Hepatocyte (in vitro differentiated cells): Measurements from ENCODE around the gene SHISA7.
"Not testable (repeated sequence)": the region's sequence is repeated elsewhere in the genome, so short reads cannot be mapped to it uniquely, and the experiment has no call there.

Experiments
- EZH2 ChIP-seq: fragments of 200-600 bp; sonication (generic); IDR thresholded peaks from 2 replicates; pipeline ENCODE4 v1.6.1; 2016; ENCODE audit warnings: antibody characterized with exemption, mild to moderate bottlenecking, borderline replicate concordance
- TF ChIP-seq, protein P1 (sequence below): fragments of 200-600 bp; sonication (generic); IDR thresholded peaks from 2 replicates; pipeline ENCODE4 v1.5.1; 2016; ENCODE audit warnings: antibody characterized with exemption, mild to moderate bottlenecking; ENCODE audit not compliant: poor library complexity

DNA sequence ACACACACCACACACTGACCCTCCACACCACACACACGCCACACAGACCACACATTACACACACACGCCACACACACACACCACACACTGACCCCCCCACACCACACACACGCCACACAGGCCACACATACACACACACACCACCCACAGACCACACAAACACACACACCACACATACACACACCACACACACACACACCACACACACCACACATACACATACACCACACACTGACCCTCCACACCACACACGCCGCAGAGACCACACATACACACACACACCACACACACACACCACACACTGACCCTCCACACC lies 5.0 kb upstream of the SHISA7 start:
- not testable (repeated sequence) for TF ChIP-seq EZH2
- TF ChIP-seq, protein P1, sequence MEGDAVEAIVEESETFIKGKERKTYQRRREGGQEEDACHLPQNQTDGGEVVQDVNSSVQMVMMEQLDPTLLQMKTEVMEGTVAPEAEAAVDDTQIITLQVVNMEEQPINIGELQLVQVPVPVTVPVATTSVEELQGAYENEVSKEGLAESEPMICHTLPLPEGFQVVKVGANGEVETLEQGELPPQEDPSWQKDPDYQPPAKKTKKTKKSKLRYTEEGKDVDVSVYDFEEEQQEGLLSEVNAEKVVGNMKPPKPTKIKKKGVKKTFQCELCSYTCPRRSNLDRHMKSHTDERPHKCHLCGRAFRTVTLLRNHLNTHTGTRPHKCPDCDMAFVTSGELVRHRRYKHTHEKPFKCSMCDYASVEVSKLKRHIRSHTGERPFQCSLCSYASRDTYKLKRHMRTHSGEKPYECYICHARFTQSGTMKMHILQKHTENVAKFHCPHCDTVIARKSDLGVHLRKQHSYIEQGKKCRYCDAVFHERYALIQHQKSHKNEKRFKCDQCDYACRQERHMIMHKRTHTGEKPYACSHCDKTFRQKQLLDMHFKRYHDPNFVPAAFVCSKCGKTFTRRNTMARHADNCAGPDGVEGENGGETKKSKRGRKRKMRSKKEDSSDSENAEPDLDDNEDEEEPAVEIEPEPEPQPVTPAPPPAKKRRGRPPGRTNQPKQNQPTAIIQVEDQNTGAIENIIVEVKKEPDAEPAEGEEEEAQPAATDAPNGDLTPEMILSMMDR, result not testable (repeated sequence)
